Endothelial cell (in vitro differentiated cells): Measurements from ENCODE around the gene RBPMS2. TPM values are rescaled to one million over a fixed set of nuclear protein-coding genes. Genes with fewer than 3 reads are reported as not detected.
"Not testable (repeated sequence)": the region's sequence is repeated elsewhere in the genome, so short reads cannot be mapped to it uniquely, and the experiment has no call there.

Source experiments
- DNase-seq: peaks from one replicate; pipeline ENCODE4 v3.0.0; 2021; ENCODE audit warnings: low spot score
- H3K27ac Mint-ChIP-seq: one replicate; pipeline ENCODE4 v1.8.0; 2021; ENCODE audit warnings: mixed read lengths, inconsistent platforms; ENCODE audit not compliant: unreplicated experiment
- H3K27me3 Mint-ChIP-seq: one replicate; pipeline ENCODE4 v1.8.0; 2021; ENCODE audit warnings: mild to moderate bottlenecking, moderate library complexity, mixed read lengths, inconsistent platforms; ENCODE audit not compliant: unreplicated experiment
- H3K36me3 Mint-ChIP-seq: one replicate; pipeline ENCODE4 v1.8.0; 2021; ENCODE audit warnings: mild to moderate bottlenecking, low read depth, mixed read lengths, inconsistent platforms; ENCODE audit not compliant: unreplicated experiment
- H3K4me1 Mint-ChIP-seq: one replicate; pipeline ENCODE4 v1.8.0; 2021; ENCODE audit warnings: mild to moderate bottlenecking, mixed read lengths, inconsistent platforms; ENCODE audit not compliant: unreplicated experiment
- H3K4me3 Mint-ChIP-seq: one replicate; pipeline ENCODE4 v1.8.0; 2021; ENCODE audit warnings: mild to moderate bottlenecking, mixed read lengths, inconsistent platforms; ENCODE audit not compliant: unreplicated experiment
- H3K9me3 Mint-ChIP-seq: one replicate; pipeline ENCODE4 v1.8.0; 2021; ENCODE audit warnings: mixed read lengths, inconsistent platforms; ENCODE audit not compliant: unreplicated experiment
- CTCF ChIP-seq: fragments of 200-600 bp; sonication (generic); IDR thresholded peaks from one replicate; pipeline ENCODE4 v1.5.0; 2021; ENCODE audit warnings: antibody characterized with exemption; ENCODE audit not compliant: unreplicated experiment
- long read RNA-seq: library from polyadenylated mRNA; unstranded; transcript quantifications from one replicate; pipeline ENCODE4 v2.0.0, GENCODE V29; 2020; ENCODE audit not compliant: unreplicated experiment
- total RNA-seq: library from RNA; stranded (reverse); fragmentation: NEBNext Ultra II Directional; extraction: Animal tissue kit (Norgen Biotek cat#: 25700); gene quantifications from one replicate; pipeline ENCODE4 v1.2.1, GENCODE V29; 2021; ENCODE audit not compliant: unreplicated experiment

RBPMS2 gene
- total RNA-seq, result 24.0 TPM
- long read RNA-seq, partial matches to known transcripts, result 0 of 1 reads
- long read RNA-seq, other reads (novel, unspliced or antisense), result 0 of 1 reads

GRCh38 chr15:64775551-64776401 is at the start of gene RBPMS2:
TSS of gene RBPMS2 (minus strand) at chr15:64775589. CDS start at chr15:64775319, 270 bp downstream.
- DNase-seq, result peak; percentile 26
- H3K27me3 Mint-ChIP-seq, result peaks cover 12% of the 10 kb centered on the region
- peak within 1 kb of the TSS; percentile 93 for H3K4me3 Mint-ChIP-seq

GRCh38 chr15:64824929-64825430 is 49.6 kb upstream of the RBPMS2 start:
- peaks cover 25% of the 10 kb centered on the region for H3K4me1 Mint-ChIP-seq
- H3K9me3 Mint-ChIP-seq, result no peaks in the 10 kb centered on the region
- no peak for DNase-seq
- peaks cover 6% of the 10 kb centered on the region for H3K36me3 Mint-ChIP-seq
- H3K27me3 Mint-ChIP-seq, result peaks cover 3% of the 10 kb centered on the region
- no peak for TF ChIP-seq CTCF
- H3K4me3 Mint-ChIP-seq, result peak overlapping the region; percentile 90
- no peak overlapping the region for H3K27ac Mint-ChIP-seq

More at GRCh38 chr15:64775551-64776401, at the start of gene RBPMS2:
- Mint-ChIP-seq H3K36me3 (no peaks in the 10 kb centered on the region), H3K9me3 (no peaks in the 10 kb centered on the region), H3K4me1 (peaks cover 18% of the 10 kb centered on the region), H3K27ac (peak within 1 kb of the TSS; percentile 77)
- TF ChIP-seq CTCF, result no peak

GRCh38 chr15:64816452-64816851 is 41.1 kb upstream of the RBPMS2 start:
- no peak for TF ChIP-seq CTCF
- peaks cover 5% of the 10 kb centered on the region for H3K4me1 Mint-ChIP-seq
- no peaks in the 10 kb centered on the region for H3K36me3 Mint-ChIP-seq
- peaks cover 1% of the 10 kb centered on the region for H3K27me3 Mint-ChIP-seq
- H3K27ac Mint-ChIP-seq, result no peak overlapping the region
- no peak for DNase-seq
- H3K4me3 Mint-ChIP-seq, result no peak overlapping the region
- H3K9me3 Mint-ChIP-seq, result no peaks in the 10 kb centered on the region

- H3K4me1 Mint-ChIP-seq, result peaks cover 12% of the 10 kb centered on the region
- H3K27ac Mint-ChIP-seq, H3K36me3 Mint-ChIP-seq, H3K9me3 Mint-ChIP-seq, H3K27me3 Mint-ChIP-seq, H3K4me3 Mint-ChIP-seq, DNase-seq: not testable (repeated sequence)
Observed at GRCh38 chr15:64814965-64815364, 39.6 kb upstream of the RBPMS2 start.

- not testable (repeated sequence) for H3K27me3 Mint-ChIP-seq, H3K4me3 Mint-ChIP-seq, H3K36me3 Mint-ChIP-seq, H3K27ac Mint-ChIP-seq, H3K9me3 Mint-ChIP-seq, DNase-seq
- peaks cover 12% of the 10 kb centered on the region for H3K4me1 Mint-ChIP-seq
Observed at GRCh38 chr15:64814283-64814682, 38.9 kb upstream of the RBPMS2 start.

- no peak for TF ChIP-seq CTCF
- Mint-ChIP-seq H3K4me1 (peaks cover 21% of the 10 kb centered on the region), H3K36me3 (no peaks in the 10 kb centered on the region), H3K27me3 (peaks cover 3% of the 10 kb centered on the region), H3K4me3 (no peak overlapping the region), H3K27ac (no peak overlapping the region), H3K9me3 (no peaks in the 10 kb centered on the region)
- DNase-seq, result no peak
Observed at GRCh38 chr15:64813075-64813474, 37.7 kb upstream of the RBPMS2 start.
